ENCODE results near the gene FAM20C.

DNA sequence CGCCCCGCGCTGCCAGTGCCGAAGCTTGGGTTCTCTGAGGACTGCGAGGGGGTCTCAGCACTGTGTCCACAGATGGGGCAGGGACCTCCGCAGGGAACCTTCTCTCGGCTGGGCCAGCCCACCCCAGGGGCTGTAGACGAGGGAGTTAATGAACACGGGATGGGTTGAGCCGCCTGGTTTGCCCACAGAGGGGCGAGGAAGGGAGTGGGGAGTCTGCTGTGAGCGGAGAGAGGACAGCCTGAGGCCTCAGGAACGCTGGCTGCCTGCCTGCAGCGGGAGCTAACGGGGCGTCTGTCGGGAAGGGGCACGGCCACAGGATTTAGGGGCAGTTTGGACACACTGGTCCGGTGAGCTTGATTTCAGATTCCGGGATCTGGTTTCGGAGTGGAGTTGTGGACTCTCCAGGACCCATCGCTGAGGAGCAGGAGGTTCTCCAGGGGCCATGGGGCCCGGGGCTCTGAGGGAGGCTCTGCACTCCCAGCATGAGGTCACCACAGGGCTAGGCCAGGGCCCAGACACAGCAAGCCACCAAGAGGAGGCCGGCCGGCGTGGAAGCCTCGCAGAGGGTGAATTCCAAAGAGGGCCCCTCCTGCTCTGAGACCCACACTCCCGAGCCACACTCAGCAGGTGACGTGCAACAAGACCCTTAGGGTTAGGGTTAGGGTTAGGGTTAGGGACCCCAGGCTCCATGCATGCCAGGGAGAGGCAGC, 19.0 kb upstream of the FAM20C start:
- TF ChIP-seq CTCF (IDR thresholded peaks at IDR 0.05) (no peak), POLR2A (IDR thresholded peaks at IDR 0.05) (no peak)
